ENCODE data around the gene KRTAP10-4.

- TF ChIP-seq SMC3 (IDR thresholded peaks at IDR 0.05; ENCODE audit: low read depth, low read length): no peak
- TF ChIP-seq CTCF (conservative IDR thresholded peaks at IDR 0.05; ENCODE audit: low read depth, low read length): no peak
- no peak for TF ChIP-seq POLR2A (IDR thresholded peaks at IDR 0.05; ENCODE audit: low read depth, low read length)
- no peak for TF ChIP-seq USF2 (IDR thresholded peaks at IDR 0.05; ENCODE audit: low read depth, low read length)
These were observed 23.9 kb upstream of the KRTAP10-4 start for GRCh38 chr21:44549525-44550211.

All from IMR-90 (cell line).